ENCODE measurements around the gene PSME3IP1. TPM values are rescaled to one million over a fixed set of nuclear protein-coding genes. Genes with fewer than 3 reads are reported as not detected.

The PSME3IP1 gene
- total RNA-seq, 4 donors from 2014 or later, result 55.7 to 308 (median 109) TPM

DNA sequence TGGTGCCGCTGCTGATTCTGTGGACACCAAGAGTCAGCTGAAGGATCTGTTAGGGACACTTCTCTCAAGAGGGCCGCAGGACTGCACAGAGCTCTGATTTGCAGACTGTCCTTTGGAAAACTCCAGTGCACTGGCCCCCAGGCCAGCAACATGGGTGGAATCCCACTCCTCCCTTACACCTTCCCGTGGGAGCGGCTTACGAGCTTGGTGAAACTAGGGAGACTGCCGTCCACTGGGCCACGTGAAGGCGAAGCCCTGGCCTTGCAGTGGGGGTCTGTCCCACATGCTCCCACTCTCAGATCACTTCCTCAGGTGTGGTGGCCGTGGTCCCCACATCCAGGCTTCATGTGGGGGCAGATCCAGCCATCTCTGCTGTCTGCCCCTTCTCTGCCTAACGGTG, 36.4 kb downstream of the PSME3IP1 start:
- no peak overlapping the region for H3K4me3 ChIP-seq

DNA sequence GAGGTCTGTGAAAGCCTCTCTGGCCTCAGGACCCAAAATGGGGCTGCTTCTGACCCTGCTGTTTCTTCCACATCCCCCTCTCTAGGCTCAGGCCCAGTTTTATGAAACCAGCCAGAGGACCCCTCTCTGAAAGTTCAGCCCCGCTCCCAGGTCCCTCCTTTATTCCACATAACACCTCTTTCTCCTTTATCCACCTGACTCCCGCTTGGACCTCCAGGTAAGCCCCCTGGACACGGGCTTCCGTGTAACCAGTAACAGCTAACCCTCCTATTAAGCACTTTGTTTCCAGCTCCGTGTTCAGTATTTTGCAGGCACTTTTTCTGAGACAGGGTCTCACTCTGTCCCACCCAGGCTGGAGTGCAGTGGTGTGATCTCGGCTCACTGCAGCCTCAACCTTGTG, 37.4 kb downstream of the PSME3IP1 start:
- DNase-seq, result no peak
- H3K4me3 ChIP-seq, result no peak overlapping the region
- peak overlapping the region in 2 of 4 donors; percentile 10 to 15 for H3K27ac ChIP-seq
- TF ChIP-seq POLR2A (IDR thresholded peaks at IDR 0.05), result no peak
- TF ChIP-seq, protein P1, sequence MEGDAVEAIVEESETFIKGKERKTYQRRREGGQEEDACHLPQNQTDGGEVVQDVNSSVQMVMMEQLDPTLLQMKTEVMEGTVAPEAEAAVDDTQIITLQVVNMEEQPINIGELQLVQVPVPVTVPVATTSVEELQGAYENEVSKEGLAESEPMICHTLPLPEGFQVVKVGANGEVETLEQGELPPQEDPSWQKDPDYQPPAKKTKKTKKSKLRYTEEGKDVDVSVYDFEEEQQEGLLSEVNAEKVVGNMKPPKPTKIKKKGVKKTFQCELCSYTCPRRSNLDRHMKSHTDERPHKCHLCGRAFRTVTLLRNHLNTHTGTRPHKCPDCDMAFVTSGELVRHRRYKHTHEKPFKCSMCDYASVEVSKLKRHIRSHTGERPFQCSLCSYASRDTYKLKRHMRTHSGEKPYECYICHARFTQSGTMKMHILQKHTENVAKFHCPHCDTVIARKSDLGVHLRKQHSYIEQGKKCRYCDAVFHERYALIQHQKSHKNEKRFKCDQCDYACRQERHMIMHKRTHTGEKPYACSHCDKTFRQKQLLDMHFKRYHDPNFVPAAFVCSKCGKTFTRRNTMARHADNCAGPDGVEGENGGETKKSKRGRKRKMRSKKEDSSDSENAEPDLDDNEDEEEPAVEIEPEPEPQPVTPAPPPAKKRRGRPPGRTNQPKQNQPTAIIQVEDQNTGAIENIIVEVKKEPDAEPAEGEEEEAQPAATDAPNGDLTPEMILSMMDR (IDR thresholded peaks at IDR 0.05), result no peak
- H3K27me3 ChIP-seq, result no peaks in the 10 kb centered on the region
- H3K36me3 ChIP-seq, result peaks cover 0 to 25% (median 0%) of the 10 kb centered on the region in 3 donors
- no peaks in the 10 kb centered on the region for H3K9me3 ChIP-seq
- H3K4me1 ChIP-seq, result peaks cover 0 to 3% (median 0%) of the 10 kb centered on the region in 4 donors

More for the DNA sequence above, 36.4 kb downstream of the PSME3IP1 start:
- Histone ChIP-seq H3K4me1 (no peaks in the 10 kb centered on the region), H3K27ac (no peak overlapping the region), H3K36me3 (peaks cover 0 to 34% (median 0%) of the 10 kb centered on the region in 3 donors), H3K27me3 (no peaks in the 10 kb centered on the region), H3K9me3 (no peaks in the 10 kb centered on the region)
- TF ChIP-seq, protein P1 (IDR thresholded peaks at IDR 0.05), result no peak
- TF ChIP-seq POLR2A (IDR thresholded peaks at IDR 0.05), result no peak
- DNase-seq, result no peak

DNA sequence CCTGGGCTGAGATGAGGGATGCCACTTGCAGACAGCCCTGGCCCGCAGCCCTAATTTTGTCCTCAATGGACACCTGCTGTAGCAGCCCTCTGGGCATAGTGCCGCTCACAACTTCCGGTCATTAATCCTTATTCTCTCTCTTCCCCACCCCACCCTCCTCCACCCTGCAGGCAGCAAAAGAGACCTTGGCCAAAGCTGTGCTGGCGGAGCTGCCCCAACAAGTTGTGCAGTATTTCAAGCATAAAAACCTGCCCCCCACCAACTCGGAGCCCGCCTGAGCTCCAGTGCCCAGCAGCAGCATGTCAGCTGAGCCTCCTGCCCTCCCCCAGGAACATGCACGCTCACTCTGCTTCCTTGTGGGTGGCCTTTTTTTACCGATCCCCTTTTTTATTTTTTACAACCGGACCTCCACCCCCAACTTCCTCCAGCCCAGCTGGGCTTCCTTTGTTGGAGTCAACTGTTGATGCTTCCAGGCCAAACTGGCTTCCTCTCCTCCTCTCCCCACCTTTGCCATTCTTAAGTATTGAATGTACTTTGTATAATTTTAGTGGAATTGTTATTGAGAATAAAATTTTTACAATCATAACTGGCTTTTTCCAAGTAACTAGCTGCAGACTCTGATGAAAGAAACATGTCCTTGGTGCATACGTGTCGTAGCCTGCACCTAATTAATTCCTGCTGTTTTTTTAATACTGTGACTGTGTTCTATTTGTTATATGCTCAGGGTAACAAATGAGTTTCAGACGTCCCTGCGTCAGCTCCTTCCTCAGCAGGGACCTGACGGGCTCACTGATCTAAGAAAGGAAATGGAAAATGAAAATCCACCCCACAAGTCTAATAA, 38.2 kb downstream of the PSME3IP1 start:
- H3K4me3 ChIP-seq, result no peak overlapping the region
- H3K27ac ChIP-seq, result no peak overlapping the region
- no peaks in the 10 kb centered on the region for H3K27me3 ChIP-seq
- peaks cover 0 to 7% (median under 1%) of the 10 kb centered on the region in 4 donors for H3K4me1 ChIP-seq
- DNase-seq, result no peak
- H3K9me3 ChIP-seq, result no peaks in the 10 kb centered on the region
- TF ChIP-seq POLR2A (IDR thresholded peaks at IDR 0.05), result no peak
- TF ChIP-seq, protein P1 (IDR thresholded peaks at IDR 0.05), result no peak
- peaks cover 0 to 16% (median 0%) of the 10 kb centered on the region in 3 donors for H3K36me3 ChIP-seq

DNA sequence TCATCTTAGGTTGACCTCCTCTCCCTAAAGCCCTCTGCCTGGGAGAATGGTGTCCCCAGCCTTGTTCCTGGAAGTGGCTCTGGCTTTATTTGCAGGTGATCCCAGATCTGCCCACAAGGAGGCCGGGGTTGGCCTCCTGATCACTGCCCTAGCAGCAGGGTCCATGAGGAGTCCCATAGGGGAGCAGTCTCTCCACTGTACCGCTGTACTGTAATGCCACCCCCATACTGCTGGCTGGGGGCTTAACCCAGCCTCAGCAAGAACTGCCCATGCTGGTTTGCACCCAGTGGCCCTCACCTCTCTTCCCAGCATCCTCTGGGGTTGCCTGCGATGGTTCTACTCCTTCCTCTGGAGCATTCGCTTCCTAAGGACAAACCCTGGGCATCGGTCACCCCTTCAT, 39.1 kb downstream of the PSME3IP1 start:
- DNase-seq, result no peak
- peaks cover 0 to 15% (median 7%) of the 10 kb centered on the region in 4 donors for H3K4me1 ChIP-seq

DNA sequence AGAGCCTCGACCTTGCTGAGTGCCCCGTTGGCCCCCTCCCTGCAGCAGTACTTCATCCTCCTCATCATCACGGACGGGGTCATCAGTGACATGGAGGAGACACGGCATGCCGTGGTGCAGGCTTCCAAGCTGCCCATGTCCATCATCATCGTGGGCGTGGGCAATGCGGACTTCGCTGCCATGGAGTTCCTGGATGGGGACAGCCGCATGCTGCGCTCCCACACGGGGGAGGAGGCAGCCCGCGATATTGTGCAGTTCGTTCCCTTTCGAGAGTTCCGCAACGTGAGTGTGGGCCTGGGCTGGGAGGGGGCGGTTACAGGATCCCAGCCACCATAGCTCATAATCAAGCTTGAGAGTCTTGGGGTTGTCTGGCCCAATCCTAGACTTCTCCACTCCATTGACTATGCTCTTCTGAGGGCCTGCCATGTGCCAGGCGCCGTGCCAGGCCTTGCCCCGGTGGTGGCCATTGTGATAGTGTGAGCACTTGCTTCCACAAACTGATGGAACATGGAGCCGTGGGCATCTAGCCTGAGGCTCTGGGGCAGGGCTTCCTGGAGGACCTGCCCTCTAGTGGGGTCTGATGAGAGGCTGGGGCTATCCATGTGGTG, 39.7 kb downstream of the PSME3IP1 start:
- Histone ChIP-seq H3K4me1 (peaks cover 0 to 21% (median 10%) of the 10 kb centered on the region in 4 donors), H3K27ac (no peak overlapping the region)
- DNase-seq, result no peak

More for the DNA sequence above, 39.1 kb downstream of the PSME3IP1 start:
- TF ChIP-seq, protein P1 (IDR thresholded peaks at IDR 0.05), result peak in 2 of 6 experiments; percentile 11 to 22
- TF ChIP-seq POLR2A (IDR thresholded peaks at IDR 0.05), result no peak
- Histone ChIP-seq H3K27ac (no peak overlapping the region), H3K36me3 (peaks cover 0 to 13% (median 0%) of the 10 kb centered on the region in 3 donors), H3K27me3 (no peaks in the 10 kb centered on the region), H3K9me3 (no peaks in the 10 kb centered on the region), H3K4me3 (no peak overlapping the region)

More for the DNA sequence above, 39.7 kb downstream of the PSME3IP1 start:
- peaks cover 0 to 18% (median 0%) of the 10 kb centered on the region in 3 donors for H3K36me3 ChIP-seq
- H3K4me3 ChIP-seq, result no peak overlapping the region
- H3K27me3 ChIP-seq, result no peaks in the 10 kb centered on the region
- H3K9me3 ChIP-seq, result no peaks in the 10 kb centered on the region
- TF ChIP-seq POLR2A (IDR thresholded peaks at IDR 0.05), result no peak
- TF ChIP-seq, protein P1 (IDR thresholded peaks at IDR 0.05), result no peak
